Measurements from ENCODE around the gene EHHADH. TPM values are rescaled to one million over a fixed set of nuclear protein-coding genes. Genes with fewer than 3 reads are reported as not detected.

The EHHADH gene
- total and polyA plus RNA-seq, 3 experiments from 2014 or later: 0.94 to 2.2 (median 1.7) TPM

GRCh38 chr3:185155678-185156077, 98.2 kb downstream of the EHHADH start:
- DNase-seq: no peak
- no peaks in the 10 kb centered on the region for H3K9me3 ChIP-seq (ENCODE audit: low read length)
- H3K9me3 Mint-ChIP-seq: peaks cover 0 to 2% (median 0%) of the 10 kb centered on the region in 5 donors
- peak overlapping the region in 1 of 7 donors; percentile 44 for H3K4me3 Mint-ChIP-seq
- H3K36me3 Mint-ChIP-seq: no peaks in the 10 kb centered on the region
- H3K4me1 ChIP-seq (ENCODE audit: insufficient read depth, low read length): no peaks in the 10 kb centered on the region
- no peak overlapping the region for H3K27ac Mint-ChIP-seq
- H3K27me3 ChIP-seq (ENCODE audit: insufficient read depth, low read length, poor library complexity, severe bottlenecking): peaks cover 18% of the 10 kb centered on the region
- CTCF ChIA-PET: no interaction called here
- H3K27me3 Mint-ChIP-seq: peaks cover 30 to 46% of the 10 kb centered on the region in 2 donors
- peaks cover 4 to 7% (median 7%) of the 10 kb centered on the region in 3 donors for H3K4me1 Mint-ChIP-seq
- no peak overlapping the region for H3K27ac ChIP-seq (ENCODE audit: low read depth, low read length)
- H3K4me3 ChIP-seq (ENCODE audit: low read length): no peak overlapping the region
- POLR2A ChIA-PET: no interaction called here
- no peaks in the 10 kb centered on the region for H3K36me3 ChIP-seq (ENCODE audit: insufficient read depth, low read length)

- H3K4me3 ChIP-seq (ENCODE audit: low read length): no peak overlapping the region
- H3K4me1 ChIP-seq (ENCODE audit: insufficient read depth, low read length): no peaks in the 10 kb centered on the region
- no peaks in the 10 kb centered on the region for H3K36me3 ChIP-seq (ENCODE audit: insufficient read depth, low read length)
- peaks cover 22% of the 10 kb centered on the region for H3K27me3 ChIP-seq (ENCODE audit: insufficient read depth, low read length, poor library complexity, severe bottlenecking)
- ChIA-PET CTCF (no interaction called here), POLR2A (no interaction called here)
- H3K27ac ChIP-seq (ENCODE audit: low read depth, low read length): no peak overlapping the region
- no peaks in the 10 kb centered on the region for H3K9me3 ChIP-seq (ENCODE audit: low read length)
- no peak for DNase-seq
- H3K27ac Mint-ChIP-seq: no peak overlapping the region
- no peaks in the 10 kb centered on the region for H3K36me3 Mint-ChIP-seq
- peaks cover 4 to 7% (median 7%) of the 10 kb centered on the region in 3 donors for H3K4me1 Mint-ChIP-seq
- no peak overlapping the region for H3K4me3 Mint-ChIP-seq
- H3K9me3 Mint-ChIP-seq: peaks cover 0 to 2% (median 0%) of the 10 kb centered on the region in 5 donors
- peaks cover 34 to 48% of the 10 kb centered on the region in 2 donors for H3K27me3 Mint-ChIP-seq
Observed at GRCh38 chr3:185153861-185154629, 99.8 kb downstream of the EHHADH start.

- peaks cover 4 to 7% (median 7%) of the 10 kb centered on the region in 3 donors for H3K4me1 Mint-ChIP-seq
- Histone ChIP-seq H3K9me3 (ENCODE audit: low read length) (no peaks in the 10 kb centered on the region), H3K27ac (ENCODE audit: low read depth, low read length) (no peak overlapping the region), H3K27me3 (ENCODE audit: insufficient read depth, low read length, poor library complexity, severe bottlenecking) (peaks cover 26% of the 10 kb centered on the region), H3K4me1 (ENCODE audit: insufficient read depth, low read length) (no peaks in the 10 kb centered on the region), H3K36me3 (ENCODE audit: insufficient read depth, low read length) (no peaks in the 10 kb centered on the region), H3K4me3 (ENCODE audit: low read length) (no peak overlapping the region)
- no peaks in the 10 kb centered on the region for H3K36me3 Mint-ChIP-seq
- no peak overlapping the region for H3K27ac Mint-ChIP-seq
- H3K9me3 Mint-ChIP-seq: peaks cover 0 to 2% (median 0%) of the 10 kb centered on the region in 5 donors
- peaks cover 31 to 42% of the 10 kb centered on the region in 2 donors for H3K27me3 Mint-ChIP-seq
- DNase-seq: no peak
- POLR2A ChIA-PET: no interaction called here
- peak overlapping the region in 6 of 7 donors; percentile 48 to 81 (median 73) for H3K4me3 Mint-ChIP-seq
- CTCF ChIA-PET: no interaction called here
Observed at GRCh38 chr3:185153171-185153771, 100.6 kb downstream of the EHHADH start.

DNA sequence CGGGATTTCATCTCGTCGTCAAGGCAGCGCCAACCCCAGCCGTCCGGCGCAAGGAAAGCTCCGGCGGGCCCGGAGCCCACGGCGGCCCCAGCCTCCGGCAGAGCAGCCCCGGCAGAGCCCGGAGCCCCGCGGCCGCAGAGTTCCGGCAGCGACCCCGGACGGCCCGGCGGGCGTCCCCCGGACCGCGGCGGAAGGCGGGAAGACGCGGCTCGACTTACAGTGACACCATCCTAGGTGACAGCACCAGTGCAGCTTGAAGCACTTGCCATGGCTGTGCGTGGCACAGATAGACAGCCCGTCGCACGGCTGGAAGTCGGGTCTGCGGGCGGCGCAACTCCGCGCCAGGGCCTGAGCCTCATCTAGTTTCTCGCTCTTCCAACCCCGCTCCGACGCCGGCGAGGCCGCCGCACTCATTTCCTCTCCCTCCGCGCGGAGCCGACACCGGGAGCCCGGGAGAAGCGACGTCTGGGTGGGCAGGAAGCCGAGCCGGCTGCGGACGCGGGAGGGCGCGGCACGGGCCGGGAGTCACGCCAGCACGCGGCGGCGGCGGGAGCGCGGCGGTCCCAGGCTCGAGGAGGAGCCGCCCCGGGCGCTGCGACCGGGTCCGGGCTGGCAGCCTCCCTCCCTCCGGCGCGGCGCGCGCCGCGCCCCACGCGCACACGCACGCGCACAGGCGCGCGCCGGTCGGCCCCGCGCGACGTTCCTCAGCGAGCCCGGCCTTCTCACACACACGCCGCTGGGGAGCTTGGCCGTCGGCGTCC, 101.3 kb downstream of the EHHADH start, which contains the start of gene C3orf70:
C3orf70 (minus strand) TSS at position 651 of the 761 bp plus-strand sequence; CDS start at position 414, 237 bp downstream.
- Mint-ChIP-seq H3K27ac (no peak within 1 kb of the TSS), H3K4me3 (peak within 1 kb of the TSS; percentile 48 to 81 (median 70)), H3K4me1 (peaks cover 4 to 7% (median 7%) of the 10 kb centered on the region in 3 donors), H3K9me3 (peaks cover 0 to 2% (median 0%) of the 10 kb centered on the region in 5 donors), H3K27me3 (peaks cover 31 to 39% of the 10 kb centered on the region in 2 donors), H3K36me3 (no peaks in the 10 kb centered on the region)
- Histone ChIP-seq H3K27me3 (ENCODE audit: insufficient read depth, low read length, poor library complexity, severe bottlenecking) (peaks cover 30% of the 10 kb centered on the region), H3K27ac (ENCODE audit: low read depth, low read length) (no peak within 1 kb of the TSS), H3K36me3 (ENCODE audit: insufficient read depth, low read length) (no peaks in the 10 kb centered on the region), H3K9me3 (ENCODE audit: low read length) (no peaks in the 10 kb centered on the region), H3K4me1 (ENCODE audit: insufficient read depth, low read length) (no peaks in the 10 kb centered on the region), H3K4me3 (ENCODE audit: low read length) (no peak within 1 kb of the TSS)
- peak in 2 of 5 donors; percentile 6 to 7 for DNase-seq
- POLR2A ChIA-PET: no interaction called here
- CTCF ChIA-PET: no interaction called here

- H3K4me1 ChIP-seq (ENCODE audit: insufficient read depth, low read length): no peaks in the 10 kb centered on the region
Observed at GRCh38 chr3:185151964-185152409, 101.9 kb downstream of the EHHADH start.

DNA sequence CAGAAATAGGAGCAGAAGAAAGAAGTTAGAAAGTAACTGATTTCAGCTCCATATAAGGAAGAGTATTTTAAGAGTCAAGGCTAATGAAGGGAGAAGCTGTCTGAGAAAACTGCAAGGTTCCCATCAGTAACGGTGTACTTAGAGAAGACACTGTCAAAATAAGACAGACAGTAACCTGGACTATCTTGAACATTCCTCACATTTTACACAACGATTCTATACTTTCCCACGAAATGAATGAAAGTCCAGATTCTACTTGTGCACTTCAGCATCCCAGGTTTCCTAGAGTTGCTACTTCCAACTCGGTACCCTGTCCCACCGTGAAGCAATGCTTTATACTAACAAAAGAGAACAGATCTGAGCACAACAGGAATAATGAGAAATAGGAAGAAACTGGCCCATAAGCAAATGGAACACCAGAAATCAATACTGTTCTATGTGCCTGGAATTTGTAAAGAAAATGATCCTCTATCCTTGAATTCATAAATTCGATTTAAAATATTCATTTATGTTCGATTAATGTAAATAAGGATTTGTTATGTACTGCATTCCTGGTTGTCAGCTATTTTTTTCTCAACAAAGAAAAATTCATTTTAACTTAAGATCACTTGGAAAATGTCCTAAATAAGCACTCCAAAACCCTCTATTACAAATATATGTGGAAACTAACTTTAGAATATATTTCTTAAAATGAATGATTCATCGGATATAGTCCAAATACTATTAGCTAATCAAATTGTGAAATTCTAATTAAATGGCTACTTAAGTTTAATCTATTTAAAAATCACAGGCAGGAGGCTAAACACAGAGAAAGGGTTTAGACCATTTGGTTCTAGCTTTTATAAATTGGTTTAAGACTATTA, 102.5 kb downstream of the EHHADH start:
- H3K36me3 ChIP-seq (ENCODE audit: insufficient read depth, low read length): no peaks in the 10 kb centered on the region
- H3K9me3 Mint-ChIP-seq: no peaks in the 10 kb centered on the region
- POLR2A ChIA-PET: no interaction called here

More at GRCh38 chr3:185151964-185152409, 101.9 kb downstream of the EHHADH start:
- H3K4me3 ChIP-seq (ENCODE audit: low read length): no peak overlapping the region
- no peak for DNase-seq
- H3K27me3 Mint-ChIP-seq: peaks cover 27 to 37% of the 10 kb centered on the region in 2 donors
- ChIA-PET CTCF (no interaction called here), POLR2A (no interaction called here)
- no peaks in the 10 kb centered on the region for H3K9me3 ChIP-seq (ENCODE audit: low read length)
- no peak overlapping the region for H3K27ac Mint-ChIP-seq
- H3K4me1 Mint-ChIP-seq: peaks cover 4 to 7% (median 7%) of the 10 kb centered on the region in 3 donors
- no peaks in the 10 kb centered on the region for H3K36me3 Mint-ChIP-seq
- H3K9me3 Mint-ChIP-seq: peaks cover 0 to 2% (median 0%) of the 10 kb centered on the region in 5 donors
- peak overlapping the region in 6 of 7 donors; percentile 57 to 78 (median 66) for H3K4me3 Mint-ChIP-seq
- H3K27ac ChIP-seq (ENCODE audit: low read depth, low read length): no peak overlapping the region
- H3K27me3 ChIP-seq (ENCODE audit: insufficient read depth, low read length, poor library complexity, severe bottlenecking): peaks cover 30% of the 10 kb centered on the region
- no peaks in the 10 kb centered on the region for H3K36me3 ChIP-seq (ENCODE audit: insufficient read depth, low read length)

GRCh38 chr3:185150561-185150960, 103.3 kb downstream of the EHHADH start:
- no peak overlapping the region for H3K4me3 ChIP-seq (ENCODE audit: low read length)
- no peaks in the 10 kb centered on the region for H3K36me3 Mint-ChIP-seq
- H3K27me3 Mint-ChIP-seq: peaks cover 24 to 30% of the 10 kb centered on the region in 2 donors
- no peak overlapping the region for H3K27ac Mint-ChIP-seq
- H3K4me3 Mint-ChIP-seq: peak overlapping the region in 1 of 7 donors; percentile 1
- ChIA-PET CTCF (no interaction called here), POLR2A (no interaction called here)
- H3K4me1 Mint-ChIP-seq: peaks cover 4 to 7% (median 7%) of the 10 kb centered on the region in 3 donors
- H3K9me3 Mint-ChIP-seq: no peaks in the 10 kb centered on the region
- no peak for DNase-seq
- H3K27ac ChIP-seq (ENCODE audit: low read depth, low read length): no peak overlapping the region
- H3K4me1 ChIP-seq (ENCODE audit: insufficient read depth, low read length): no peaks in the 10 kb centered on the region
- H3K27me3 ChIP-seq (ENCODE audit: insufficient read depth, low read length, poor library complexity, severe bottlenecking): peaks cover 30% of the 10 kb centered on the region
- H3K9me3 ChIP-seq (ENCODE audit: low read length): no peaks in the 10 kb centered on the region
- no peaks in the 10 kb centered on the region for H3K36me3 ChIP-seq (ENCODE audit: insufficient read depth, low read length)

More for the DNA sequence above, 102.5 kb downstream of the EHHADH start:
- H3K4me1 ChIP-seq (ENCODE audit: insufficient read depth, low read length): no peaks in the 10 kb centered on the region
- H3K27ac Mint-ChIP-seq: peak overlapping the region in 1 of 8 donors; percentile 12
- no peak overlapping the region for H3K4me3 ChIP-seq (ENCODE audit: low read length)
- H3K27me3 Mint-ChIP-seq: peaks cover 24 to 30% of the 10 kb centered on the region in 2 donors
- H3K9me3 ChIP-seq (ENCODE audit: low read length): no peaks in the 10 kb centered on the region
- CTCF ChIA-PET: no interaction called here
- no peaks in the 10 kb centered on the region for H3K36me3 Mint-ChIP-seq
- no peak for DNase-seq
- H3K4me3 Mint-ChIP-seq: peak overlapping the region in 1 of 7 donors; percentile 1
- H3K4me1 Mint-ChIP-seq: peaks cover 4 to 7% (median 7%) of the 10 kb centered on the region in 3 donors
- H3K27ac ChIP-seq (ENCODE audit: low read depth, low read length): no peak overlapping the region
- H3K27me3 ChIP-seq (ENCODE audit: insufficient read depth, low read length, poor library complexity, severe bottlenecking): peaks cover 30% of the 10 kb centered on the region
